SK-N-MC (cell line): Measurements from ENCODE around the gene KRTAP10-6.
"Not testable (repeated sequence)": the region's sequence is repeated elsewhere in the genome, so short reads cannot be mapped to it uniquely, and the experiment has no call there.

Experiments used
- DNase-seq: peaks from one replicate; pipeline ENCODE4 v3.0.0-alpha.2; 2011; ENCODE audit warnings: low read depth, low spot score
- H3K27ac ChIP-seq: fragments of 200-600 bp; sonication (generic); 2 replicates; pipeline ENCODE4 v1.5.1; 2016; ENCODE audit warnings: mixed run types
- H3K36me3 ChIP-seq: fragments of 200-600 bp; sonication (generic); 2 replicates; pipeline ENCODE4 v1.6.1; 2017; ENCODE audit warnings: antibody characterized with exemption, low read length, mixed read lengths; ENCODE audit not compliant: insufficient read depth
- H3K4me3 ChIP-seq: fragments of 200-600 bp; sonication (generic); 2 replicates; pipeline ENCODE4 v1.5.1; 2016
- H3K9ac ChIP-seq: fragments of 200-600 bp; sonication (generic); 2 replicates; pipeline ENCODE4 v1.8.0; 2017; ENCODE audit warnings: mixed run types, mixed read lengths; ENCODE audit not compliant: insufficient read length
- H3K9me3 ChIP-seq: fragments of 200-600 bp; sonication (generic); 2 replicates; pipeline ENCODE4 v1.6.1; 2017; ENCODE audit warnings: low read depth, mild to moderate bottlenecking, antibody characterized with exemption, low read length, moderate library complexity, mixed read lengths
- EZH2 ChIP-seq: fragments of 200-600 bp; sonication (generic); IDR thresholded peaks from one replicate; pipeline ENCODE4 v1.6.1; 2017; ENCODE audit warnings: antibody characterized with exemption
- FOXP2 ChIP-seq: optimal IDR thresholded peaks from 2 replicates; pipeline ENCODE3; 2011; ENCODE audit warnings: mild to moderate bottlenecking, moderate library complexity; ENCODE audit not compliant: insufficient read depth; ENCODE audit errors: extremely low read length, control extremely low read depth
- POLR2AphosphoS5 ChIP-seq: IDR thresholded peaks from 2 replicates; pipeline ENCODE4 v1.6.1; 2012; ENCODE audit warnings: mild to moderate bottlenecking, low read depth, low read length, borderline replicate concordance

Gene KRTAP10-6

DNA sequence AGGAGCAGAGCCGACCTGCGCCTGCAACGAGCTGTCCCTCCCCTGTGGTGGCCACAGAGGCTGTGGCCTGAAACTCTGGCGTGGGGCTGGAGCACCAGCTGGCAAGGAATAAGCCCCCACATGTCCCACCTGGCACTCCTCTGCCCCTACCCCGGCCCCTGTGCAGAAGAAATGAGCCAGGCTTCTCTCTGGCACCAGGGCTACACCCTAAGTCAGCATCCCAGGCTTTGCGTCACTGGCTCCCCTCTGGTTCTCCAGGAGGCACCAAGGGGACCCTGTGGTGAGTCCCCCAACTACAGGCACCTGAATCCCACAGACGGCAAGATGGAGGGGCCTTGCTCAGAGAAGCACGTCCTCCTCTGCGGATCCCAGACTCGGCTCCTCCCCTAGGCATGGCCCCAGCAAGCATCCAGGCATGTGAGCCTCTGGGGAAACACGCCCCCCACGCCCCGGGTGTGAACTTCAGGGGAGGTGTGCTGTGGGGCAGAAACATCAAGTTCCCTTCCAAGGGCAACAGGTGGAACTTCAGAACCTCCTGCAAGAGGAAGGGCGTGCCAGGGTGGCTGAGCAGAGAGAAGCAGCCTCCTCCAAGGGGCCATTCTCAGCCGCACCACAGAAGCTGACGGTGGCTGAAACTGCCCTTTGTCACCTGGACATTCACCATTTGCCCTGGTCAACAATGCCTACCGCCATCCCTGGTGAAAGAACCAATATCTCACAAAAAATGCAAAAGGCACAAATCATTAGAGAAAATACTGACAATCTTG, 11.0 kb upstream of the KRTAP10-6 start:
- no peak overlapping the region for H3K9ac ChIP-seq
- no peak overlapping the region for H3K27ac ChIP-seq
- H3K36me3 ChIP-seq = peaks cover 17% of the 10 kb centered on the region
- no peak for TF ChIP-seq EZH2
- TF ChIP-seq POLR2AphosphoS5 = no peak
- no peak for TF ChIP-seq FOXP2
- no peak overlapping the region for H3K4me3 ChIP-seq
- no peak for DNase-seq
- H3K9me3 ChIP-seq = no peaks in the 10 kb centered on the region

DNA sequence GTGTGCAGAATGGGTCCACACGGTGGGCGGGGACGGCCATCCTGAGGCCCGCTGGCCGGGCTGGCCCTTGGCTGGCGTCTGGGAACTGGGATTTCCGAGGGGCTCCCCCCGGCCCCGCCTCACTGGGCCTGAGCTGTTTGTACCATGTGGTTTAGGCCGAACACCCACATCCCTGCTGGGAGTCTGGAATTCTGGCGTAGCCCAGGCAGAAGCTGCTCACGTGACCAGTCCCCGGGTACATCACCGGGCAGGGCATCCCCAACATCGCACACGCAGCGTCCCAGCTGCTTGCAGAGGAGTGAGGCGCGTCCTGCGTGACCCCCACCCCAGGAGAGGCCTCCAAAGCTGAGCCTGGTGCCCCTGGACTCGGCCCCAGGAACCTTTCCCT, 10.2 kb upstream of the KRTAP10-6 start:
- Histone ChIP-seq H3K36me3 (peaks cover 17% of the 10 kb centered on the region), H3K9ac (no peak overlapping the region), H3K27ac (no peak overlapping the region), H3K9me3 (no peaks in the 10 kb centered on the region), H3K4me3 (no peak overlapping the region)
- DNase-seq = no peak
- TF ChIP-seq EZH2 = no peak

DNA sequence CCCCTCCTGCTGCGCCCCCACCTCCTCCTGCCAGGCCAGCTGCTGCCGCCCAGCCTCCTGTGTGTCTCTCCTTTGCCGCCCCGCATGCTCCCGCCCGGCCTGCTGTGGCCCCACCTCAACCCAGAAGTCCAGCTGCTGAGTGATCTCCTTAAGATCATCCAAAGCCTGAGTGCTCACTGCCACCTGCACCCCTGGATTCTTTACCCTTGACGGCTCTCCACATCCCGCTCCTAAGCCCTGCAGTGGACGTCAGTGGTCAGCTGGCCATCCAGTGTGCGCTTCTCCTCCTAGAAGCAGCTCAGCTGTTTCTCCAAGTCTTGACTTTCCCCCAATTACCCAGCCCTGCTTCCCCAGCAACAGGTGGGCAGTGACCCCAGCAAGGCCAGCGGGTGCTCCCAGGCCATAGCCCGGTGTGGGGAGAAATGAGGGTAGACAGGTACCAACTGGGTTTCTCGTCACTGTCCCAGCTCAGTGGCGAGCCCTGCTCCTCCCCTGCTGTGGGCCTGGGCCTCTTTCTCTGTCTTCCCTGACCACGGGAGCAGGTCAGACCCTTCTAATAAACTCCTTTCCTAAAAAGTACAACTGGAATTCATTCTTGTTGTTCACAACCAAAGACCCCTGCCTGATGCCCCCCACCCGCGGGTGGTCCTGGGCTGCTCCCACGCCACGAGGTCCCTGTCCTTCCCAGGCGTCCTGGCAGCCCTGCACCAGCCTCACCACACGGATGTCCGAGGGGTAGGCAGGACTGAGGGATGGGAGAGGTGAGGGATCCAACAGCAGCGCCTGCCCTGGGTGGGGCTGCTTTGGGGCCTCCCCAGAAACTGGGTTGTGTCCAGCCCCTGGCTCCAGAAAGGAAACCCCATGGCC, 9.5 kb upstream of the KRTAP10-6 start:
- peaks cover 17% of the 10 kb centered on the region for H3K36me3 ChIP-seq
- H3K9ac ChIP-seq = no peak overlapping the region
- H3K4me3 ChIP-seq = no peak overlapping the region
- TF ChIP-seq POLR2AphosphoS5 (no peak), EZH2 (no peak), FOXP2 (no peak)
- H3K27ac ChIP-seq = no peak overlapping the region
- no peak for DNase-seq
- H3K9me3 ChIP-seq = no peaks in the 10 kb centered on the region

DNA sequence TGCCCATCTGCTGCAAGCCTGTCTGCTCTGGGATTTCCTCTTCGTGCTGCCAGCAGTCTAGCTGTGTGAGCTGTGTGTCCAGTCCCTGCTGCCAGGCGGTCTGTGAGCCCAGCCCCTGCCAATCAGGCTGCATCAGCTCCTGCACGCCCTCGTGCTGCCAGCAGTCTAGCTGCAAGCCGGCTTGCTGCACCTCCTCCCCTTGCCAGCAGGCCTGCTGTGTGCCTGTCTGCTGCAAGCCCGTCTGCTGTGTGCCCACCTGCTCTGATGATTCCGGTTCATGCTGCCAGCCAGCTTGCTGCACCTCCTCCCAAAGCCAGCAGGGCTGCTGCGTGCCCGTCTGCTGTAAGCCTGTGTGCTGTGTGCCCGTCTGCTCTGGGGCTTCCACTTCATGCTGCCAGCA, 8.8 kb upstream of the KRTAP10-6 start:
- H3K4me3 ChIP-seq, H3K9ac ChIP-seq, H3K27ac ChIP-seq, DNase-seq, H3K9me3 ChIP-seq: not testable (repeated sequence)
- peaks cover 17% of the 10 kb centered on the region for H3K36me3 ChIP-seq

DNA sequence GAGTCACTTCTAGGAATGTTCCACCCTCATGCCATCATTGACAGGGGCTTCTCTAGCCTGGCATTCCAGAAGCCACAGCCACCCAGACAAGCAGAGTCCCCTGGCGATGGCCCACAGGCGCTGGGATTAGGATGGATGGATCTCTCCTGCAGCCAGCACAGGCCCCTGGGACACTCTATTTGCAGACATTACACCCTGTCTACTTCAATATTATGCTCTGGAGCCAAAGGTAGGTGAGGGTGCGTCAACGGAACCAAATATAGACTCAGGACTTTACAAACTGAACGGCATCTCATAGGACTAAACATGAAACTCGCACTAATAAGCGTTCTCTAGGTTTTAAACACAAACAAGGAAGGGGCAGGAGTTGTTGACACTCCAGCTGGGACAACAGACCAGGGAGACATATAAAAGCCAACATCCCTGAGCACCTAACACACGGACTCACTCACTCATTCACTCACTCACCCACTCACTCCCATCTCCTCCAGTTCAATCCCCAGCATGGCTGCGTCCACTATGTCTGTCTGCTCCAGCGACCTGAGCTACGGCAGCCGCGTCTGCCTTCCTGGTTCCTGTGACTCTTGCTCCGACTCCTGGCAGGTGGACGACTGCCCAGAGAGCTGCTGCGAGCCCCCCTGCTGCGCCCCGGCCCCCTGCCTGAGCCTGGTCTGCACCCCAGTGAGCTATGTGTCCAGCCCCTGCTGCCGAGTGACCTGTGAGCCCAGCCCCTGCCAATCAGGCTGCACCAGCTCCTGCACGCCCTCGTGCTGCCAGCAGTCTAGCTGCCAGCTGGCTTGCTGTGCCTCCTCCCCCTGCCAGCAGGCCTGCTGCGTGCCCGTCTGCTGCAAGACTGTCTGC, 8.0 kb upstream of the KRTAP10-6 start, which contains the start of gene KRTAP10-7:
TSS of gene KRTAP10-7 (plus strand) at position 480 of the 861 bp plus-strand sequence. CDS start at position 505, 25 bp downstream.
- DNase-seq, H3K27ac ChIP-seq, H3K9me3 ChIP-seq, H3K9ac ChIP-seq, H3K4me3 ChIP-seq: not testable (repeated sequence)
- peaks cover 13% of the 10 kb centered on the region for H3K36me3 ChIP-seq

DNA sequence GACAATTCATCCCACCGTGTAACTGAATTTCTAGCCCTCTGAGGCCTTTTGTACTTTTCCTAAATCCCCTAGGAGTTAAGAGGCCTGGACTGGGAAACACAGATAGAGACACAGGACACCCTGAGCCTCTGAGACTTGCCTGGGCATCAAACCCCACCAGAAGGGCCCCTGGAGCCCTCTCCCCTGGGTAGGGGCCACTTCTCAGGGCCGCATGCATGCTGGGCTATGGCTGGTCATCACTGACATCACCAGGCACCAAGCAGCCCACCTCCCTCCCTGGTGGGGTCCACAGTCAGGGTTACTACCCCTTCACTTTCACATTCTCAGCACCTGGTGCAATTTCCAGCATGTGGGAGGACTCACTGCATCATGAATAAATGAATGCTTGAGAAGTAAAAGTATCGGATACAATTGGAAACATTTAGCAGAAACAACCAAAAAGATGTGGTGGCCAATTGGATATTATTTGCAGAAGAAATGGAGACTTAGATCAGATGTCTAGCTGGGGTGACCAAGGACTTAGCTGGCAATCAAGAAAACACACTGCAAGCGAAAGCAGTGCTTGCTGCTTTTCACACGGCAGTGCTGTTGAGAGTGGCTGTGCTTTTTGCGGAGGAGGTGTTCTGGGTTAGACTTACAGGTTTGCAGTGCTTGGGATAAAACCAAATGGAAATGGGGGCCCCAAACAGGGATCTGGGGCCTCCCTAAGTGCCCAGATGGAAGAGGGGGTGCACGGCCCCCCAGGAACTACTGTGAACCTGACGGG, 7.1 kb upstream of the KRTAP10-6 start:
- H3K9ac ChIP-seq = no peak overlapping the region
- H3K27ac ChIP-seq = no peak overlapping the region
- TF ChIP-seq FOXP2 (no peak), EZH2 (no peak), POLR2AphosphoS5 (no peak)
- DNase-seq = no peak
- H3K4me3 ChIP-seq = no peak overlapping the region
- no peaks in the 10 kb centered on the region for H3K9me3 ChIP-seq
- peaks cover 8% of the 10 kb centered on the region for H3K36me3 ChIP-seq

DNA sequence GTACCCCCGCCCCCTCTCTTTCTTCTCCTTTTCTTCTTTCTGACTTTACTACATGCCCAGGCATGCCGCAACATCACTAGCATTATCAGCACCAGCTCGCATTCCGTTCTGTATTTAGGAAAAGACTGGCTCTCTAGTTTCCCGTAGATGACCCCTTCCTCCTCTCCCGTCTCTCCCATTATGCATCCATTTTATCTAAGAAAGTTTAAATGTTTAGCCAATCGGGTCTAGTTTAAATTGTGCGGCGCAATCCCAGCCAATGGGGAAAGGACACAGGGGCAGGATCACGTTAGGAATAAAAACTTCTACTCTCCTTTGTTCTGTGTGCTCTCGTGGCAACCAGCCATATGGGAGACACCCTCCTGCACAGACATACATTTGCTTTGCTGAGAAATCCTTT, 5.8 kb upstream of the KRTAP10-6 start:
- TF ChIP-seq FOXP2 (no peak), POLR2AphosphoS5 (no peak), EZH2 (no peak)
- DNase-seq = no peak
- H3K27ac ChIP-seq = no peak overlapping the region
- H3K36me3 ChIP-seq = no peaks in the 10 kb centered on the region
- no peaks in the 10 kb centered on the region for H3K9me3 ChIP-seq
- H3K4me3 ChIP-seq = no peak overlapping the region
- no peak overlapping the region for H3K9ac ChIP-seq
